Endodermal cell (in vitro differentiated cells): Measurements from ENCODE around the gene RAPH1. TPM values are rescaled to one million over a fixed set of nuclear protein-coding genes. Genes with fewer than 3 reads are reported as not detected.

Experiments
- DNase-seq: peaks from one replicate; pipeline ENCODE4 v3.0.0-alpha.2; 2017
- H3K27ac ChIP-seq: 2 replicates; pipeline ENCODE4 v1.5.1; 2013; ENCODE audit warnings: mild to moderate bottlenecking, low read depth, low read length, moderate library complexity
- H3K27me3 ChIP-seq: 2 replicates; pipeline ENCODE4 v1.6.1; 2013; ENCODE audit warnings: mild to moderate bottlenecking, low read length, moderate library complexity; ENCODE audit not compliant: insufficient read depth, control insufficient read depth, poor library complexity, severe bottlenecking
- H3K36me3 ChIP-seq: 2 replicates; pipeline ENCODE4 v1.7.0; 2013; ENCODE audit warnings: mild to moderate bottlenecking, low read length, moderate library complexity; ENCODE audit not compliant: control insufficient read depth, insufficient read depth
- H3K4me1 ChIP-seq: one replicate; pipeline ENCODE4 v1.7.0; 2013; ENCODE audit warnings: low read length; ENCODE audit not compliant: control insufficient read depth, insufficient read depth
- H3K4me3 ChIP-seq: 2 replicates; pipeline ENCODE4 v1.5.1; 2013; ENCODE audit warnings: mild to moderate bottlenecking, low read length, moderate library complexity
- H3K9ac ChIP-seq: 2 replicates; pipeline ENCODE4 v1.6.1; 2013; ENCODE audit warnings: mild to moderate bottlenecking, low read length, moderate library complexity; ENCODE audit not compliant: poor library complexity, severe bottlenecking; ENCODE audit errors: extremely low read depth
- H3K9me3 ChIP-seq: 2 replicates; pipeline ENCODE4 v1.6.1; 2013; ENCODE audit warnings: mild to moderate bottlenecking, low read length, moderate library complexity; ENCODE audit not compliant: control insufficient read depth
- H3K27ac Mint-ChIP-seq: 2 replicates; pipeline ENCODE4 v1.8.0; 2020; ENCODE audit warnings: mixed read lengths
- H3K27me3 Mint-ChIP-seq: 2 replicates; pipeline ENCODE4 v1.8.0; 2021; ENCODE audit warnings: mild to moderate bottlenecking, mixed read lengths; ENCODE audit not compliant: insufficient read depth
- H3K36me3 Mint-ChIP-seq: 2 replicates; pipeline ENCODE4 v1.8.0; 2020; ENCODE audit warnings: low read depth, mixed read lengths
- H3K4me1 Mint-ChIP-seq: 2 replicates; pipeline ENCODE4 v1.8.0; 2020; ENCODE audit warnings: mixed read lengths
- H3K4me3 Mint-ChIP-seq: 2 replicates; pipeline ENCODE4 v1.8.0; 2020; ENCODE audit warnings: mild to moderate bottlenecking, moderate library complexity, mixed read lengths
- H3K9me3 Mint-ChIP-seq: 2 replicates; pipeline ENCODE4 v1.8.0; 2020; ENCODE audit warnings: mild to moderate bottlenecking, mixed read lengths
- CTCF ChIP-seq: fragments of 200-600 bp; sonication (generic); conservative IDR thresholded peaks from 2 replicates; pipeline ENCODE4 v1.5.0; 2021; ENCODE audit warnings: antibody characterized with exemption, mild to moderate bottlenecking
- WGBS, 2 experiments: methylation state at CpG; one replicate each; pipeline versions ENCODE4 v1.1.5 to v1.1.7; 2013; ENCODE audit warnings: missing lambda C conversion rate in 2 of 2, mixed read lengths in 1 of 2; ENCODE audit not compliant: insufficient coverage in 1 of 2, insufficient read length in 1 of 2; 5-methylcytosine and 5-hydroxymethylcytosine counted together
- total RNA-seq, 2 donors: library from RNA; stranded (reverse); fragmentation: NEBNext Ultra II Directional in 1 of 2; extraction: Animal tissue kit (Norgen Biotek cat#: 25700) in 1 of 2; gene quantifications; 2 replicates in 1 of 2; 3 replicates in 1 of 2; pipeline ENCODE4 v1.2.1, GENCODE V29; 2021

RAPH1 gene
- total RNA-seq, 2 donors from 2014 or later: 23.5 to 24.6 TPM

- no peak for TF ChIP-seq CTCF
- no peaks in the 10 kb centered on the region for H3K36me3 ChIP-seq
- WGBS, 2 experiments: 23 to 24% methylated on average over 12 to 14 of the region's 14 CpGs
- Mint-ChIP-seq H3K9me3 (peaks cover 5% of the 10 kb centered on the region), H3K27ac (peak overlapping the region; percentile 95), H3K36me3 (no peaks in the 10 kb centered on the region), H3K4me3 (peak overlapping the region; percentile 79), H3K4me1 (peaks cover 19% of the 10 kb centered on the region), H3K27me3 (peaks cover 4% of the 10 kb centered on the region)
- H3K27me3 ChIP-seq: no peaks in the 10 kb centered on the region
- peak overlapping the region; percentile 82 for H3K4me3 ChIP-seq
- H3K27ac ChIP-seq: peak overlapping the region; percentile 75
- no peaks in the 10 kb centered on the region for H3K4me1 ChIP-seq
- H3K9me3 ChIP-seq: peaks cover 5% of the 10 kb centered on the region
- no peak for DNase-seq
- peak overlapping the region; percentile 69 for H3K9ac ChIP-seq
Measured at GRCh38 chr2:203535784-203536585, 884 bp upstream of the RAPH1 start.

GRCh38 chr2:203534621-203535077 is 452 bp downstream of the RAPH1 start:
- Histone ChIP-seq H3K9ac (peak overlapping the region; percentile 62), H3K4me3 (peak overlapping the region; percentile 83), H3K27me3 (no peaks in the 10 kb centered on the region), H3K4me1 (no peaks in the 10 kb centered on the region), H3K9me3 (peaks cover 5% of the 10 kb centered on the region), H3K27ac (peak overlapping the region; percentile 80), H3K36me3 (no peaks in the 10 kb centered on the region)
- no peak for TF ChIP-seq CTCF
- Mint-ChIP-seq H3K27me3 (peaks cover 4% of the 10 kb centered on the region), H3K4me1 (peaks cover 19% of the 10 kb centered on the region), H3K9me3 (peaks cover 5% of the 10 kb centered on the region), H3K4me3 (peak overlapping the region; percentile 79), H3K27ac (no peak overlapping the region), H3K36me3 (no peaks in the 10 kb centered on the region)
- WGBS, 2 experiments: 0% methylated on average over 16 to 37 of the region's 37 CpGs
- no peak for DNase-seq

- peak; percentile 54 for DNase-seq
- Histone ChIP-seq H3K4me3 (peak overlapping the region; percentile 83), H3K27ac (no peak overlapping the region), H3K9ac (peak overlapping the region; percentile 62), H3K9me3 (peaks cover 5% of the 10 kb centered on the region), H3K27me3 (no peaks in the 10 kb centered on the region), H3K36me3 (no peaks in the 10 kb centered on the region), H3K4me1 (no peaks in the 10 kb centered on the region)
- no peak for TF ChIP-seq CTCF
- peak overlapping the region; percentile 79 for H3K4me3 Mint-ChIP-seq
- no peak overlapping the region for H3K27ac Mint-ChIP-seq
- peaks cover 19% of the 10 kb centered on the region for H3K4me1 Mint-ChIP-seq
- WGBS, 2 experiments: 4 to 7% methylated on average over 11 to 21 of the region's 24 CpGs
- peaks cover 5% of the 10 kb centered on the region for H3K9me3 Mint-ChIP-seq
- no peaks in the 10 kb centered on the region for H3K36me3 Mint-ChIP-seq
- peaks cover 4% of the 10 kb centered on the region for H3K27me3 Mint-ChIP-seq
Measured at GRCh38 chr2:203533676-203534591, 1.2 kb downstream of the RAPH1 start.
